ENCODE results near the gene GNAO1. TPM values are rescaled to one million over a fixed set of nuclear protein-coding genes. Genes with fewer than 3 reads are reported as not detected.

Gene GNAO1
- total and polyA plus RNA-seq, 2 donors (not counting 1 experiment from before 2014, with no cell fraction given) = 0.13 to 5.1 TPM

GRCh38 chr16:56163938-56164337, 27.4 kb upstream of the GNAO1 start:
- Histone ChIP-seq H2AFZ (ENCODE audit: insufficient read depth, low read depth, low read length, poor library complexity, severe bottlenecking) (no peak overlapping the region), H3K4me2 (replicated peaks; ENCODE audit: low read depth, low read length, poor library complexity, severe bottlenecking) (no peak overlapping the region), H3K27me3 (replicated peaks in 1 of 4; ENCODE audit: control extremely low read depth in 1 of 4, control insufficient read depth in 3 of 4, insufficient read depth in 4 of 4, low read length in 3 of 4) (no peaks in the 10 kb centered on the region), H3K36me3 (replicated peaks in 1 of 2; ENCODE audit: control extremely low read depth in 1 of 2, control insufficient read depth in 1 of 2, extremely low read depth in 1 of 2, insufficient read depth in 2 of 2, low read length in 1 of 2) (no peaks in the 10 kb centered on the region), H3K79me2 (ENCODE audit: control insufficient read depth, insufficient read depth, low read length) (no peaks in the 10 kb centered on the region), H3K4me1 (ENCODE audit: control insufficient read depth in 2 of 2, insufficient read depth in 2 of 2, low read length in 2 of 2) (no peaks in the 10 kb centered on the region), H3K27ac (ENCODE audit: low read length in 2 of 2) (no peak overlapping the region), H4K20me1 (ENCODE audit: control insufficient read depth, insufficient read depth, low read length, poor library complexity, severe bottlenecking) (no peaks in the 10 kb centered on the region), H3K9ac (ENCODE audit: low read length) (no peak overlapping the region), H3K9me3 (ENCODE audit: control extremely low read depth in 1 of 3, control insufficient read depth in 2 of 3, insufficient read depth in 1 of 3, low read length in 2 of 3) (no peaks in the 10 kb centered on the region), H3K4me3 (ENCODE audit: control extremely low read depth in 1 of 5, extremely low read depth in 1 of 5, insufficient read depth in 1 of 5, low read depth in 2 of 5, low read length in 4 of 5) (no peak overlapping the region)
- no CpG with 5 or more reads among the region's 2 CpGs for WGBS (ENCODE audit: insufficient coverage)
- POLR2A ChIA-PET = no interaction called here
- no peaks in the 10 kb centered on the region for H3K9me3 Mint-ChIP-seq (ENCODE audit: insufficient read depth)
- ATAC-seq (ENCODE audit: low read depth) (no peak), DNase-seq (no peak)
- H3K27me3 Mint-ChIP-seq = no peaks in the 10 kb centered on the region
- no peaks in the 10 kb centered on the region for H3K4me1 Mint-ChIP-seq
- CTCF ChIA-PET = no interaction called here
- H3K4me3 Mint-ChIP-seq = no peak overlapping the region
- TF ChIP-seq EZH2 (IDR thresholded peaks at IDR 0.05; ENCODE audit: borderline replicate concordance, insufficient read depth, low read depth, low read length, poor library complexity, severe bottlenecking) = no peak
- no peak for TF ChIP-seq CTCF (IDR thresholded peaks at IDR 0.05)
- no peak overlapping the region for H3K27ac Mint-ChIP-seq
- intact Hi-C loops (cut with micrococcal nuclease) = no loop called here

GRCh38 chr16:56164636-56165035, 26.7 kb upstream of the GNAO1 start:
- Mint-ChIP-seq H3K27me3 (no peaks in the 10 kb centered on the region), H3K4me3 (no peak overlapping the region), H3K27ac (no peak overlapping the region), H3K4me1 (no peaks in the 10 kb centered on the region), H3K9me3 (ENCODE audit: insufficient read depth) (no peaks in the 10 kb centered on the region)
- Histone ChIP-seq H3K9ac (ENCODE audit: low read length) (no peak overlapping the region), H3K4me3 (ENCODE audit: control extremely low read depth in 1 of 5, extremely low read depth in 1 of 5, insufficient read depth in 1 of 5, low read depth in 2 of 5, low read length in 4 of 5) (no peak overlapping the region), H3K4me1 (ENCODE audit: control insufficient read depth in 2 of 2, insufficient read depth in 2 of 2, low read length in 2 of 2) (no peaks in the 10 kb centered on the region), H3K36me3 (replicated peaks in 1 of 2; ENCODE audit: control extremely low read depth in 1 of 2, control insufficient read depth in 1 of 2, extremely low read depth in 1 of 2, insufficient read depth in 2 of 2, low read length in 1 of 2) (no peaks in the 10 kb centered on the region), H3K79me2 (ENCODE audit: control insufficient read depth, insufficient read depth, low read length) (no peaks in the 10 kb centered on the region), H2AFZ (ENCODE audit: insufficient read depth, low read depth, low read length, poor library complexity, severe bottlenecking) (no peak overlapping the region), H3K27ac (ENCODE audit: low read length in 2 of 2) (no peak overlapping the region), H3K9me3 (ENCODE audit: control extremely low read depth in 1 of 3, control insufficient read depth in 2 of 3, insufficient read depth in 1 of 3, low read length in 2 of 3) (no peaks in the 10 kb centered on the region), H4K20me1 (ENCODE audit: control insufficient read depth, insufficient read depth, low read length, poor library complexity, severe bottlenecking) (no peaks in the 10 kb centered on the region), H3K4me2 (replicated peaks; ENCODE audit: low read depth, low read length, poor library complexity, severe bottlenecking) (no peak overlapping the region), H3K27me3 (replicated peaks in 1 of 4; ENCODE audit: control extremely low read depth in 1 of 4, control insufficient read depth in 3 of 4, insufficient read depth in 4 of 4, low read length in 3 of 4) (no peaks in the 10 kb centered on the region)
- intact Hi-C loops (cut with micrococcal nuclease) = no loop called here
- DNase-seq = no peak
- TF ChIP-seq CTCF (IDR thresholded peaks at IDR 0.05) (no peak), EZH2 (IDR thresholded peaks at IDR 0.05; ENCODE audit: borderline replicate concordance, insufficient read depth, low read depth, low read length, poor library complexity, severe bottlenecking) (no peak)
- no peak for ATAC-seq (ENCODE audit: low read depth)
- ChIA-PET CTCF (no interaction called here), POLR2A (no interaction called here)

Data from B cell (primary cell).